ENCODE data around the gene CAMK4. TPM values are rescaled to one million over a fixed set of nuclear protein-coding genes. Genes with fewer than 3 reads are reported as not detected.
"Not testable (repeated sequence)": the region's sequence is repeated elsewhere in the genome, so short reads cannot be mapped to it uniquely, and the experiment has no call there.

Gene CAMK4
- total and polyA plus RNA-seq, 8 donors = 0.45 to 25.1 (median 3.8) TPM

DNA sequence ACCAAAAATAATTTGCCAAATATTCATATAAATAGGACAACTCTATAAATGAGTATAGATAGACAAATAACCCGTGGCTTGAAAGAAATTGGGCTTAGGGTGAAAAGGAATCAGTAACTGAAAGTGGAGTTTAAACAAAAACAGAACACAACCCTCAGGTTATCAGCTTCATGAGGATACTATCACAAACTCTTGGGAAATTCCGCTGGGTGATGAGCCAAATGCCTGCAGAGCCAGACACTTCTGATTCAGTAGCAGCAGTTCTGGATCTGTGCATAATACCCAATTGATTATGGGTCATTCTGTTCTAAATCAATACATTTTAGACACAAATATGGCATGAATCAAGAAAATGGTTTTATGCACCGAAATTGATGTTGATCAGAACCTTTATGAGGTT lies 72.4 kb downstream of the CAMK4 start:
- 70 to 78% (median 75%) methylated on average over 3 of the region's 3 CpGs for WGBS, 5 donors
- intact Hi-C loops (cut with DNase I; ENCODE audit: low total_unique reads) = no loop called here
- no peak for DNase-seq
- Histone ChIP-seq H3K9me3 (no peaks in the 10 kb centered on the region), H3K4me1 (no peaks in the 10 kb centered on the region), H3K4me3 (no peak overlapping the region), H3K27ac (no peak overlapping the region), H3K27me3 (no peaks in the 10 kb centered on the region), H3K36me3 (no peaks in the 10 kb centered on the region)
- TF ChIP-seq POLR2A (IDR thresholded peaks at IDR 0.05) (no peak), POLR2AphosphoS5 (IDR thresholded peaks at IDR 0.05) (no peak)

DNA sequence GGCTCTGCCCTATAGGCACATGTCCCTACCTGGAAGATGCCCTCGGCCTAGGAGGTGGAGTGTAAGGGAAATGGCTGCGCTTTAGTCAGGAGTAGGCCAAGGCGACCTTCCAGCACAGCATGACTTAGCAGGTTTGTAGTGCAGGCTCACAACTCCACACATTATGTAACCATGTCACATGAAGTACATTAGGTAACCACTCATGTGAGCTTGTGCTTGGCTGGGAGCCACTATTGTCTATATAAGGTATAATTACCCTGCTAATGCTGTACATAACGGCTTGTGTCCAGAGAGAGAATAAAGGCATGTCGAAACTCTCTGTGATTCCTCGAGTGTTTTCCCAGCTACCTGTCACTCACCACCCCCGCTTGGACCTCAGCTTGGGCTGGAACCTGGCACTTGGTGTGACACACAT lies 74.9 kb downstream of the CAMK4 start:
- intact Hi-C loops (cut with DNase I; ENCODE audit: low total_unique reads) = no loop called here
- no peak overlapping the region for H3K4me3 ChIP-seq
- no peaks in the 10 kb centered on the region for H3K4me1 ChIP-seq
- no peaks in the 10 kb centered on the region for H3K27me3 ChIP-seq
- no peak overlapping the region for H3K27ac ChIP-seq
- no peak for DNase-seq
- TF ChIP-seq POLR2AphosphoS5 (IDR thresholded peaks at IDR 0.05) (no peak), EP300 (IDR thresholded peaks at IDR 0.05) (no peak), POLR2A (IDR thresholded peaks at IDR 0.05) (no peak)
- TF ChIP-seq, protein P1, sequence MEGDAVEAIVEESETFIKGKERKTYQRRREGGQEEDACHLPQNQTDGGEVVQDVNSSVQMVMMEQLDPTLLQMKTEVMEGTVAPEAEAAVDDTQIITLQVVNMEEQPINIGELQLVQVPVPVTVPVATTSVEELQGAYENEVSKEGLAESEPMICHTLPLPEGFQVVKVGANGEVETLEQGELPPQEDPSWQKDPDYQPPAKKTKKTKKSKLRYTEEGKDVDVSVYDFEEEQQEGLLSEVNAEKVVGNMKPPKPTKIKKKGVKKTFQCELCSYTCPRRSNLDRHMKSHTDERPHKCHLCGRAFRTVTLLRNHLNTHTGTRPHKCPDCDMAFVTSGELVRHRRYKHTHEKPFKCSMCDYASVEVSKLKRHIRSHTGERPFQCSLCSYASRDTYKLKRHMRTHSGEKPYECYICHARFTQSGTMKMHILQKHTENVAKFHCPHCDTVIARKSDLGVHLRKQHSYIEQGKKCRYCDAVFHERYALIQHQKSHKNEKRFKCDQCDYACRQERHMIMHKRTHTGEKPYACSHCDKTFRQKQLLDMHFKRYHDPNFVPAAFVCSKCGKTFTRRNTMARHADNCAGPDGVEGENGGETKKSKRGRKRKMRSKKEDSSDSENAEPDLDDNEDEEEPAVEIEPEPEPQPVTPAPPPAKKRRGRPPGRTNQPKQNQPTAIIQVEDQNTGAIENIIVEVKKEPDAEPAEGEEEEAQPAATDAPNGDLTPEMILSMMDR (IDR thresholded peaks at IDR 0.05) = no peak
- WGBS, 5 donors = 83 to 93% (median 89%) methylated on average over 7 of the region's 7 CpGs
- no peaks in the 10 kb centered on the region for H3K9me3 ChIP-seq
- H3K36me3 ChIP-seq = no peaks in the 10 kb centered on the region

DNA sequence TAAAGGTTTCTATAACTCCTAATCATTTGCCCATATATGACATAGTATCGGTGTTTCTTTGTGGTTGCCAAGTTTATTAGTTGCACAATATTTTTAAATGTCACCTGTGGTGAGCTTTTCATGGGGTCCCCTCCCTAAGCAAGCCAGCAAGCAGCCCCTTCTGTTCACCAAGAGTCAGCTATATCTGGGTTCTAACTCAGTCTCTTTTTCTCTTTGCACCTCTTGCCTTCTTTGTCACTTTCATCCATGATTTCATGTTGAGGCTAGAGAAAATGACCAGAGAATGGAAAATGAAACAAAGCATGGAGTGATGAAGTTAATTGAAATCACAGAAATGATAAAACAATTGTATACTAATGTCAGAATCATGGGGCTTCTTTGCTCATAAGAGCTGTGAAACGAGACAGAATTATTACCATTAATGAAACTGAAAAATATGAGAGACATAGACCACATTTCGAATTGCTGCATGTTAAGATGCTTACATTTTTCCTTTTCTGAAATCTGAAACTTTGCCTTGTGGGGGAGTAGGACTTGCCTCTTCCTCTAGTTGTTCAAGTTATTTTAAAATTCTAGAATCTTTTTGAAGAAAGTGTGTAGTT lies 75.7 kb downstream of the CAMK4 start:
- Histone ChIP-seq H3K36me3 (no peaks in the 10 kb centered on the region), H3K27me3 (no peaks in the 10 kb centered on the region), H3K4me1 (no peaks in the 10 kb centered on the region), H3K4me3 (no peak overlapping the region), H3K9me3 (no peaks in the 10 kb centered on the region), H3K27ac (no peak overlapping the region)
- 67 to 80% (median 74%) methylated on average over 3 of the region's 3 CpGs for WGBS, 5 donors
- TF ChIP-seq, protein P1 (IDR thresholded peaks at IDR 0.05) = no peak
- TF ChIP-seq POLR2A (IDR thresholded peaks at IDR 0.05) (no peak), EP300 (IDR thresholded peaks at IDR 0.05) (no peak), POLR2AphosphoS5 (IDR thresholded peaks at IDR 0.05) (no peak)
- no peak for DNase-seq
- intact Hi-C loops (cut with DNase I; ENCODE audit: low total_unique reads) = no loop called here

DNA sequence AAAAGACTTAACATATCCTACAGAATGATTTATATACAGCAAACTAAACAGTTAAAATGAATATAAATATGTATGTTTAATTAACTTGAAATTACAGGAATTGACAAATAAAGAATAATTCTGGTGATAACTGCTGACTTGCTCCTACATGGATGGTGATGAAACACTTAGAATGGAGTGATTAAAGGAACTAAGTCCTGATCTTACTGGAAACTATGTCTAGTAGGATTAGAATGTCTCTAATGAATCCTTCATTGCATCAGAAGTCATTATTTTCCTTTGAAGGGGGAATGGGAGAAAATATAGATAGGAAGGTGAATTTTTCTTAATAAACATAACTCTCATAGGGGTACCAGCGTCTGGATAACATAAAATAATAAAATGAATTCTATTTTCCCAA lies 77.1 kb downstream of the CAMK4 start:
- Histone ChIP-seq H3K27me3 (no peaks in the 10 kb centered on the region), H3K27ac (no peak overlapping the region), H3K36me3 (no peaks in the 10 kb centered on the region), H3K4me3 (no peak overlapping the region), H3K9me3 (no peaks in the 10 kb centered on the region), H3K4me1 (no peaks in the 10 kb centered on the region)
- DNase-seq = no peak
- TF ChIP-seq POLR2AphosphoS5 (IDR thresholded peaks at IDR 0.05) (no peak), POLR2A (IDR thresholded peaks at IDR 0.05) (no peak), EP300 (IDR thresholded peaks at IDR 0.05) (no peak)
- TF ChIP-seq, protein P1 (IDR thresholded peaks at IDR 0.05) = no peak
- intact Hi-C loops (cut with DNase I; ENCODE audit: low total_unique reads) = no loop called here
- 61 to 67% (median 63%) methylated on average over 1 of the region's 1 CpG for WGBS, 5 donors

DNA sequence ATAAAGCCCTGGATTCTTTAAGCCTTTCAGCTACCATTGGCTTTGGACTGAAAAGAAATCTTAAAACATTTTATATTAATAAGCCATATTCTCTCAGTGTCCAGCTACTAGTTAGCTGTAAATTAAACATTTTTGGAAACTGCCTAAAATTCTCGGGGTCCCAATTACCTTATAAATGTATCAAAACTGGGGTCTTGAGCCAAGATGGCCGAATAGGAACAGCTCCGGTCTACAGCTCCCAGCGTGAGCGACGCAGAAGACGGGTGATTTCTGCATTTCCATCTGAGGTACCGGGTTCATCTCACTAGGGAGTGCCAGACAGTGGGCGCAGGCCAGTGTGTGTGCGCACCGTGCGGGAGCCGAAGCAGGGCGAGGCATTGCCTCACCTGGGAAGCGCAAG lies 77.9 kb downstream of the CAMK4 start:
- H3K9me3 ChIP-seq; intact Hi-C loops (cut with DNase I; ENCODE audit: low total_unique reads); H3K4me1 ChIP-seq; DNase-seq; H3K4me3 ChIP-seq; H3K36me3 ChIP-seq; H3K27ac ChIP-seq; H3K27me3 ChIP-seq: not testable (repeated sequence)
- WGBS, 5 donors = 84 to 92% (median 90%) methylated on average over 6 to 15 of the region's 15 CpGs
